ENCODE data around the gene BBIP1. TPM values are rescaled to one million over a fixed set of nuclear protein-coding genes. Genes with fewer than 3 reads are reported as not detected.
A peak's percentile ranks its signal among the peaks of the same experiment; 100 is the strongest.

The BBIP1 gene
- polyA plus RNA-seq, 1 donor: 26.2 TPM

GRCh38 chr10:110885932-110886674, 32.9 kb downstream of the BBIP1 start:
- 46% methylated on average over 4 of the region's 5 CpGs for WGBS (ENCODE audit: insufficient coverage, low lambda C conversion rate)
- Histone ChIP-seq H3K9me3 (ENCODE audit: control insufficient read depth, low read depth, low read length) (no peaks in the 10 kb centered on the region), H3K36me3 (ENCODE audit: control insufficient read depth, insufficient read depth, low read length) (peaks cover 64% of the 10 kb centered on the region)

GRCh38 chr10:110883924-110884323, 35.1 kb downstream of the BBIP1 start:
- peaks cover 60% of the 10 kb centered on the region for H3K36me3 ChIP-seq (ENCODE audit: control insufficient read depth, insufficient read depth, low read length)
- H3K4me3 ChIP-seq (ENCODE audit: low read length): no peak overlapping the region
- H3K27ac ChIP-seq (ENCODE audit: low read length): no peak overlapping the region
- no peaks in the 10 kb centered on the region for H3K4me1 ChIP-seq (ENCODE audit: control insufficient read depth, insufficient read depth, low read length)
- H3K9me3 ChIP-seq (ENCODE audit: control insufficient read depth, low read depth, low read length): no peaks in the 10 kb centered on the region
- WGBS (ENCODE audit: insufficient coverage, low lambda C conversion rate): 74% methylated on average over 2 of the region's 10 CpGs
- DNase-seq: no peak
- H3K27me3 ChIP-seq (ENCODE audit: control insufficient read depth, insufficient read depth, low read length): no peaks in the 10 kb centered on the region

More at GRCh38 chr10:110885932-110886674, 32.9 kb downstream of the BBIP1 start:
- DNase-seq: no peak
- no peaks in the 10 kb centered on the region for H3K4me1 ChIP-seq (ENCODE audit: control insufficient read depth, insufficient read depth, low read length)
- no peaks in the 10 kb centered on the region for H3K27me3 ChIP-seq (ENCODE audit: control insufficient read depth, insufficient read depth, low read length)
- no peak overlapping the region for H3K4me3 ChIP-seq (ENCODE audit: low read length)
- H3K27ac ChIP-seq (ENCODE audit: low read length): no peak overlapping the region

GRCh38 chr10:110881905-110882304, 37.1 kb downstream of the BBIP1 start:
- Histone ChIP-seq H3K4me3 (ENCODE audit: low read length) (no peak overlapping the region), H3K27me3 (ENCODE audit: control insufficient read depth, insufficient read depth, low read length) (no peaks in the 10 kb centered on the region), H3K4me1 (ENCODE audit: control insufficient read depth, insufficient read depth, low read length) (no peaks in the 10 kb centered on the region), H3K36me3 (ENCODE audit: control insufficient read depth, insufficient read depth, low read length) (peaks cover 65% of the 10 kb centered on the region), H3K27ac (ENCODE audit: low read length) (no peak overlapping the region), H3K9me3 (ENCODE audit: control insufficient read depth, low read depth, low read length) (no peaks in the 10 kb centered on the region)
- 78% methylated on average over 4 of the region's 4 CpGs for WGBS (ENCODE audit: insufficient coverage, low lambda C conversion rate)
- no peak for DNase-seq

- H3K9me3 ChIP-seq (ENCODE audit: control insufficient read depth, low read depth, low read length): no peaks in the 10 kb centered on the region
- 97% methylated on average over 9 of the region's 9 CpGs for WGBS (ENCODE audit: insufficient coverage, low lambda C conversion rate)
- peaks cover 61% of the 10 kb centered on the region for H3K36me3 ChIP-seq (ENCODE audit: control insufficient read depth, insufficient read depth, low read length)
- H3K27ac ChIP-seq (ENCODE audit: low read length): no peak overlapping the region
- no peak for DNase-seq
- H3K4me1 ChIP-seq (ENCODE audit: control insufficient read depth, insufficient read depth, low read length): no peaks in the 10 kb centered on the region
- H3K27me3 ChIP-seq (ENCODE audit: control insufficient read depth, insufficient read depth, low read length): no peaks in the 10 kb centered on the region
- no peak overlapping the region for H3K4me3 ChIP-seq (ENCODE audit: low read length)
These were observed 37.7 kb downstream of the BBIP1 start for GRCh38 chr10:110881247-110881646.

- no peak for DNase-seq
- no peaks in the 10 kb centered on the region for H3K4me1 ChIP-seq (ENCODE audit: control insufficient read depth, insufficient read depth, low read length)
- H3K36me3 ChIP-seq (ENCODE audit: control insufficient read depth, insufficient read depth, low read length): peaks cover 60% of the 10 kb centered on the region
- no peak overlapping the region for H3K27ac ChIP-seq (ENCODE audit: low read length)
- WGBS (ENCODE audit: insufficient coverage, low lambda C conversion rate): no CpG with 5 or more reads among the region's 3 CpGs
- no peaks in the 10 kb centered on the region for H3K27me3 ChIP-seq (ENCODE audit: control insufficient read depth, insufficient read depth, low read length)
- H3K4me3 ChIP-seq (ENCODE audit: low read length): no peak overlapping the region
- no peaks in the 10 kb centered on the region for H3K9me3 ChIP-seq (ENCODE audit: control insufficient read depth, low read depth, low read length)
These were observed 39.0 kb downstream of the BBIP1 start for GRCh38 chr10:110880012-110880411.

GRCh38 chr10:110876788-110877187, 42.2 kb downstream of the BBIP1 start:
- DNase-seq: no peak
- Histone ChIP-seq H3K27ac (ENCODE audit: low read length) (no peak overlapping the region), H3K27me3 (ENCODE audit: control insufficient read depth, insufficient read depth, low read length) (no peaks in the 10 kb centered on the region), H3K36me3 (ENCODE audit: control insufficient read depth, insufficient read depth, low read length) (peaks cover 37% of the 10 kb centered on the region), H3K4me1 (ENCODE audit: control insufficient read depth, insufficient read depth, low read length) (peaks cover 5% of the 10 kb centered on the region), H3K9me3 (ENCODE audit: control insufficient read depth, low read depth, low read length) (no peaks in the 10 kb centered on the region), H3K4me3 (ENCODE audit: low read length) (no peak overlapping the region)
- 75% methylated on average over 1 of the region's 1 CpG for WGBS (ENCODE audit: insufficient coverage, low lambda C conversion rate)

- 80% methylated on average over 1 of the region's 2 CpGs for WGBS (ENCODE audit: insufficient coverage, low lambda C conversion rate)
- no peaks in the 10 kb centered on the region for H3K27me3 ChIP-seq (ENCODE audit: control insufficient read depth, insufficient read depth, low read length)
- H3K9me3 ChIP-seq (ENCODE audit: control insufficient read depth, low read depth, low read length): no peaks in the 10 kb centered on the region
- H3K27ac ChIP-seq (ENCODE audit: low read length): no peak overlapping the region
- DNase-seq: no peak
- no peak overlapping the region for H3K4me3 ChIP-seq (ENCODE audit: low read length)
- H3K4me1 ChIP-seq (ENCODE audit: control insufficient read depth, insufficient read depth, low read length): peaks cover 7% of the 10 kb centered on the region
- H3K36me3 ChIP-seq (ENCODE audit: control insufficient read depth, insufficient read depth, low read length): peaks cover 33% of the 10 kb centered on the region
These were observed 43.0 kb downstream of the BBIP1 start for GRCh38 chr10:110876000-110876399.

- Histone ChIP-seq H3K9me3 (ENCODE audit: control insufficient read depth, low read depth, low read length) (no peaks in the 10 kb centered on the region), H3K36me3 (ENCODE audit: control insufficient read depth, insufficient read depth, low read length) (peaks cover 21% of the 10 kb centered on the region), H3K4me3 (ENCODE audit: low read length) (peak overlapping the region; percentile 94), H3K4me1 (ENCODE audit: control insufficient read depth, insufficient read depth, low read length) (peaks cover 13% of the 10 kb centered on the region), H3K27me3 (ENCODE audit: control insufficient read depth, insufficient read depth, low read length) (no peaks in the 10 kb centered on the region), H3K27ac (ENCODE audit: low read length) (peak overlapping the region; percentile 97)
- 100% methylated on average over 1 of the region's 2 CpGs for WGBS (ENCODE audit: insufficient coverage, low lambda C conversion rate)
- DNase-seq: no peak
These were observed 45.0 kb downstream of the BBIP1 start for GRCh38 chr10:110873951-110874350.

GRCh38 chr10:110872984-110873923, 45.7 kb downstream of the BBIP1 start:
- Histone ChIP-seq H3K27ac (ENCODE audit: low read length) (peak overlapping the region; percentile 97), H3K4me3 (ENCODE audit: low read length) (peak overlapping the region; percentile 94), H3K36me3 (ENCODE audit: control insufficient read depth, insufficient read depth, low read length) (peaks cover 14% of the 10 kb centered on the region), H3K27me3 (ENCODE audit: control insufficient read depth, insufficient read depth, low read length) (no peaks in the 10 kb centered on the region), H3K9me3 (ENCODE audit: control insufficient read depth, low read depth, low read length) (no peaks in the 10 kb centered on the region), H3K4me1 (ENCODE audit: control insufficient read depth, insufficient read depth, low read length) (peaks cover 13% of the 10 kb centered on the region)
- peak in 1 of 2 donors; percentile 51 for DNase-seq
- 3% methylated on average over 8 of the region's 16 CpGs for WGBS (ENCODE audit: insufficient coverage, low lambda C conversion rate)

GRCh38 chr10:110872145-110872983, 46.6 kb downstream of the BBIP1 start:
- WGBS (ENCODE audit: insufficient coverage, low lambda C conversion rate): no CpG with 5 or more reads among the region's 70 CpGs
- no peaks in the 10 kb centered on the region for H3K9me3 ChIP-seq (ENCODE audit: control insufficient read depth, low read depth, low read length)
- H3K4me1 ChIP-seq (ENCODE audit: control insufficient read depth, insufficient read depth, low read length): peaks cover 16% of the 10 kb centered on the region
- peak overlapping the region; percentile 97 for H3K27ac ChIP-seq (ENCODE audit: low read length)
- DNase-seq: peak; percentile 64 to 79
- H3K36me3 ChIP-seq (ENCODE audit: control insufficient read depth, insufficient read depth, low read length): peaks cover 7% of the 10 kb centered on the region
- H3K4me3 ChIP-seq (ENCODE audit: low read length): peak overlapping the region; percentile 94
- no peaks in the 10 kb centered on the region for H3K27me3 ChIP-seq (ENCODE audit: control insufficient read depth, insufficient read depth, low read length)

Data from large intestine (tissue), 3 donors.